ENCODE data around the gene NRGN. TPM values are rescaled to one million over a fixed set of nuclear protein-coding genes. Genes with fewer than 3 reads are reported as not detected.

NRGN gene
- total and polyA plus RNA-seq, 2 of the 8 experiments (the other 6 are each of a cell fraction or from before 2014, with no cell fraction given), result 0.60 to 1.0 TPM

- Histone ChIP-seq H4K20me1 (replicated peaks in 1 of 2; ENCODE audit: control insufficient read depth in 1 of 2, insufficient read depth in 2 of 2, low read length in 2 of 2) (peaks cover 11 to 29% of the 10 kb centered on the region in 2 experiments), H2BK15ac (ENCODE audit: low read length) (no peak overlapping the region), H4K91ac (replicated peaks; ENCODE audit: insufficient read length, low read length) (no peak overlapping the region), H4K5ac (ENCODE audit: insufficient read length, low read depth, low read length) (no peak overlapping the region), H3K4me1 (replicated peaks in 1 of 4; ENCODE audit: control insufficient read depth in 3 of 4, insufficient read depth in 4 of 4, low read length in 3 of 4) (peaks cover 0 to 19% (median 16%) of the 10 kb centered on the region in 4 experiments; a peak in 6 of 7 replicates), H2BK12ac (ENCODE audit: low read depth, low read length) (0 out of 2 replicates have a peak overlapping the region, but pooled peaks have one; percentile 14), H3K14ac (ENCODE audit: insufficient read length) (no peak overlapping the region), H2AFZ (ENCODE audit: low read length) (peak overlapping the region; percentile 97), H3K4me3 (ENCODE audit: extremely low read depth in 1 of 4, insufficient read depth in 2 of 4, low read depth in 3 of 4, low read length in 4 of 4) (peak overlapping the region; percentile 72 to 83 (median 77)), H3K9me3 (ENCODE audit: insufficient read depth in 2 of 2, low read depth in 1 of 2, low read length in 1 of 2) (no peaks in the 10 kb centered on the region), H4K8ac (ENCODE audit: extremely low read depth, insufficient read depth, low read length) (no peak overlapping the region), H3K23ac (ENCODE audit: insufficient read length) (no peak overlapping the region), H3K18ac (ENCODE audit: extremely low read depth, low read length) (peak overlapping the region; percentile 55), H3K79me1 (ENCODE audit: low read depth, low read length) (no peaks in the 10 kb centered on the region), H3K56ac (replicated peaks; ENCODE audit: insufficient read length, low read depth, low read length) (no peak overlapping the region), H3K79me2 (ENCODE audit: control insufficient read depth in 1 of 2, insufficient read depth in 2 of 2, low read length in 2 of 2) (no peaks in the 10 kb centered on the region), H3K9ac (replicated peaks in 1 of 4; ENCODE audit: extremely low read depth in 1 of 4, low read depth in 3 of 4, low read length in 3 of 4) (no peak overlapping the region), H3K4me2 (ENCODE audit: insufficient read depth in 1 of 2, low read depth in 2 of 2, low read length in 2 of 2) (peak overlapping the region; percentile 83 to 95), H2BK120ac (replicated peaks; ENCODE audit: low read depth, low read length) (no peak overlapping the region), H3K36me3 (ENCODE audit: control insufficient read depth in 2 of 4, insufficient read depth in 4 of 4, low read length in 3 of 4) (no peaks in the 10 kb centered on the region), H2BK5ac (ENCODE audit: low read depth, low read length) (0 out of 2 replicates have a peak overlapping the region, but pooled peaks have one; percentile 26), H3K23me2 (ENCODE audit: low read depth, low read length) (peaks cover 10% of the 10 kb centered on the region; the same call in 1 of the 2 replicates), H2AK5ac (ENCODE audit: low read depth, low read length) (no peak overlapping the region), H2BK20ac (ENCODE audit: low read length) (no peak overlapping the region), H3K4ac (replicated peaks; ENCODE audit: insufficient read length, low read depth, low read length) (no peak overlapping the region), H3K27me3 (replicated peaks in 1 of 4; ENCODE audit: control insufficient read depth in 3 of 4, extremely low read depth in 1 of 4, insufficient read depth in 3 of 4, low read length in 3 of 4) (peaks cover 92 to 99% (median 97%) of the 10 kb centered on the region in 4 experiments), H3K27ac (ENCODE audit: low read depth, low read length) (no peak overlapping the region)
- ChIA-PET POLR2A (ENCODE audit: partially characterized antibody) (interaction anchor here (1.0 to 3.0 kb wide), 6 partner anchors 8 to 73 kb away, joined by 5 to 13 read pairs (median 6); partner anchors contain the start of genes MSANTD2, SIAE and SPA17), CTCF (ENCODE audit: partially characterized antibody) (interaction anchor here (0.6 to 28.0 kb wide), 19 partner anchors 7 to 124 kb away, joined by 3 to 382 read pairs (median 6); partner anchors contain the start of genes ESAM, NRGN and VSIG2)
- DNase-seq (ENCODE audit: low read depth in 1 of 2, low spot score in 2 of 2) (peak; percentile 77 to 88), FAIRE-seq (peak; percentile 57)
- 3% methylated on average over 17 of the region's 37 CpGs; no CpG with 5 or more reads in 1 of the 2 experiments for WGBS, 2 experiments (ENCODE audit: extremely low coverage in 1 of 2, insufficient coverage in 1 of 2, insufficient read length in 1 of 2, insufficient replicate concordance in 2 of 2, low coverage in 1 of 2, low lambda C conversion rate in 2 of 2, missing lambda C conversion rate in 1 of 2)
- TF ChIP-seq KDM1A (IDR thresholded peaks at IDR 0.05; ENCODE audit: borderline replicate concordance, low read length) (no peak), ASH2L (IDR thresholded peaks at IDR 0.05; ENCODE audit: low read length) (peak; percentile 92), CTBP2 (IDR thresholded peaks at IDR 0.05; ENCODE audit: borderline replicate concordance, insufficient read depth, insufficient read length, low read length) (peak; percentile 87), HDAC6 (IDR thresholded peaks at IDR 0.05; ENCODE audit: low read depth, low read length) (no peak), E2F6 (IDR thresholded peaks at IDR 0.05) (no peak; the same call in 1 of the 2 replicates), SIX5 (IDR thresholded peaks at IDR 0.05; ENCODE audit: low read depth, low read length) (no peak), RNF2 (IDR thresholded peaks at IDR 0.05; ENCODE audit: borderline replicate concordance, low read depth, low read length, missing control alignments, poor library complexity, severe bottlenecking) (no peak), MAX (IDR thresholded peaks at IDR 0.05) (peak; percentile 72)
Measured at GRCh38 chr11:124746621-124747243, 7.0 kb downstream of the NRGN start.
